CD4-positive, alpha-beta T cell treated with Interferon gamma for 1 hour (primary cell): ENCODE data around the gene ANKMY1.

Experiments used
- DNase-seq: peaks from one replicate; pipeline ENCODE4 v3.0.0-alpha.2; 2020

The ANKMY1 gene

GRCh38 chr2:240594511-240595380, 37.0 kb upstream of the ANKMY1 start:
- no peak for DNase-seq

- DNase-seq, result no peak
These were observed 36.1 kb upstream of the ANKMY1 start for GRCh38 chr2:240593703-240594451.

- DNase-seq, result no peak
These were observed 35.4 kb upstream of the ANKMY1 start for GRCh38 chr2:240593026-240593702.

GRCh38 chr2:240591784-240592183, 34.0 kb upstream of the ANKMY1 start:
- DNase-seq, result no peak

GRCh38 chr2:240591226-240591625, 33.4 kb upstream of the ANKMY1 start:
- no peak for DNase-seq

- DNase-seq, result no peak
These were observed 32.9 kb upstream of the ANKMY1 start for GRCh38 chr2:240590681-240591111.

- no peak for DNase-seq
These were observed 32.2 kb upstream of the ANKMY1 start for GRCh38 chr2:240589850-240590525.

GRCh38 chr2:240589375-240589774, 31.6 kb upstream of the ANKMY1 start:
- no peak for DNase-seq

- no peak for DNase-seq
These were observed 30.9 kb upstream of the ANKMY1 start for GRCh38 chr2:240588669-240589068.

GRCh38 chr2:240588006-240588655, 30.3 kb upstream of the ANKMY1 start:
- DNase-seq, result no peak

GRCh38 chr2:240586919-240587800, 29.4 kb upstream of the ANKMY1 start:
- peak; percentile 42 for DNase-seq

- peak; percentile 94 for DNase-seq
These were observed 28.6 kb upstream of the ANKMY1 start, which contains the start of gene CAPN10 for GRCh38 chr2:240586198-240586918. Gene CAPN10 (plus strand): TSS chr2:240586734. CDS start chr2:240586912, 178 bp downstream.

- DNase-seq, result no peak
These were observed 28.0 kb upstream of the ANKMY1 start for GRCh38 chr2:240585681-240586197.

GRCh38 chr2:240585101-240585500, 27.3 kb upstream of the ANKMY1 start:
- no peak for DNase-seq

GRCh38 chr2:240584486-240585031, 26.8 kb upstream of the ANKMY1 start:
- DNase-seq, result peak; percentile 58

GRCh38 chr2:240583774-240584173, 26.0 kb upstream of the ANKMY1 start:
- DNase-seq, result no peak

GRCh38 chr2:240582781-240583180, 25.0 kb upstream of the ANKMY1 start:
- DNase-seq, result no peak

GRCh38 chr2:240581811-240582210, 24.0 kb upstream of the ANKMY1 start:
- DNase-seq, result no peak

GRCh38 chr2:240579771-240580614, 22.2 kb upstream of the ANKMY1 start:
- peak; percentile 70 for DNase-seq
